ENCODE data around the gene PIK3R5.

DNA sequence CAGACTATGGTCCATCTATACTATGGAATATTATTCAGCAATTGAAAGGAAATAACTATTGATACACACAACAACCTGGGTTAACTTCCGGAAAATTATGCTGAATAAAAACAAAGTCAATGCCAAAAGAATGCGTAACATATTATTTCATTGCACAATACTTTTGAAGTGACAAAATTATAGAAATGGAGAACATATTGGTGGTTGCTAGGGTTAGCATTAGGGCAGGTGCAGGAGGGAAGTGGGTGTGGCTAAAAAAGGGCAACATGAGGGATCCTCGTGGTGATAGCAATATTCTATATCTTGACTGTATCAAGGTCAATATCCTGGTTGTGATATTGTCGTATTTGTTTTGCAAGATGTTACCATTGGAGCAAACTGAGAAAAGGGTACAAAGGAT is 34.9 kb downstream of the PIK3R5 start:
- TF ChIP-seq CTCF (conservative IDR thresholded peaks at IDR 0.05; ENCODE audit: low read length) (no peak), EZH2phosphoT487 (IDR thresholded peaks at IDR 0.05; ENCODE audit: borderline replicate concordance, low read depth, low read length) (no peak)

Data from OCI-LY7 (cell line).